Right kidney (tissue), 1 donor: ENCODE results near the gene DUT.
"Not testable (repeated sequence)": the region's sequence is repeated elsewhere in the genome, so short reads cannot be mapped to it uniquely, and the experiment has no call there.

Experiments
- DNase-seq: peaks from one replicate; pipeline ENCODE4 v3.0.0-alpha.2; 2016

Gene DUT

GRCh38 chr15:48324949-48325348 lies 6.3 kb upstream of the DUT start:
- DNase-seq, result no peak

DNA sequence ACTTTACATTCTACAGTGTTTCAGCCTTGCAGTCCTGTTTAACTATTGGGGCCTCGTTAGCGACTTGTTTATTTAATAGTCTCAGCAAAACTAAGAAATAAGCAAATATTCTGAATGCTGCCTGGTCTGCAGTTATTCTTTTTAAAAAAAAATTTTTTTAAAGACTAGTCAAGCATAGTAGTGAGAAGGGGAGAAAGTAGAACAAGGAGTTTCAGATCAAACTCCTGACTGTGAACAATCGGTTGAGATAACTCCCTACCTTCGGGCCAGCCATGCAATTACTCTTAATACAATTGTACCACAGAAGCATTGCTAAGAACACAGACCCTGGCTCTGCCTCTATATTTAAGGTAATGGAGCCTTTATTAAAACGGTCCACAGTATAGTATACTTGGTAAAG lies 5.8 kb upstream of the DUT start:
- DNase-seq, result no peak

GRCh38 chr15:48326180-48326579 lies 5.0 kb upstream of the DUT start:
- not testable (repeated sequence) for DNase-seq

GRCh38 chr15:48330105-48330785 lies 984 bp upstream of the DUT start:
- DNase-seq, result peak; percentile 6

- DNase-seq, result peak; percentile 81
Measured at GRCh38 chr15:48331796-48332641, 790 bp downstream of the DUT start.

GRCh38 chr15:48332642-48333034 lies 1.4 kb downstream of the DUT start:
- no peak for DNase-seq

- no peak for DNase-seq
Measured at GRCh38 chr15:48333540-48333939, 2.3 kb downstream of the DUT start.

- DNase-seq, result no peak
Measured at GRCh38 chr15:48334260-48334659, 3.0 kb downstream of the DUT start.

DNA sequence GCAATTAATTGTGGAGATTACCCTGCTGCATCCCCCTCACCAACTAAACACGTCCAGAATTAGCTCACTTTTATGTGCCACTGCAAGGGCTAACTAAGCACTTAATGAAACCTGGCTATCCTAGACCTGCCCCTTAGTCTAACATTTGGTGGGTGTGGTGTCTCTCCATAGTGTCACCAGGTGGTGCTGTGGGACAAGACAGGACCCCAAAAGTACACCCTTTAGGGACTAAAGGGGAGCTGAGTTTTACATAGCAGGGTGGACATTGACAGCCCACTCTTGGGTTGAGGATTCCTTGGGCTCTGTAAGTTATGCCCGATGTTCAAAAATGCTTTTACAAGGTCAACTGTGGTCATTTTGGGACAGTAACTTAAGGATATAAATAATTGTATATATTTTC lies 5.7 kb downstream of the DUT start:
- no peak for DNase-seq

- no peak for DNase-seq
Measured at GRCh38 chr15:48337607-48338006, 6.4 kb downstream of the DUT start.

GRCh38 chr15:48340111-48340510 lies 8.9 kb downstream of the DUT start:
- DNase-seq, result no peak

DNA sequence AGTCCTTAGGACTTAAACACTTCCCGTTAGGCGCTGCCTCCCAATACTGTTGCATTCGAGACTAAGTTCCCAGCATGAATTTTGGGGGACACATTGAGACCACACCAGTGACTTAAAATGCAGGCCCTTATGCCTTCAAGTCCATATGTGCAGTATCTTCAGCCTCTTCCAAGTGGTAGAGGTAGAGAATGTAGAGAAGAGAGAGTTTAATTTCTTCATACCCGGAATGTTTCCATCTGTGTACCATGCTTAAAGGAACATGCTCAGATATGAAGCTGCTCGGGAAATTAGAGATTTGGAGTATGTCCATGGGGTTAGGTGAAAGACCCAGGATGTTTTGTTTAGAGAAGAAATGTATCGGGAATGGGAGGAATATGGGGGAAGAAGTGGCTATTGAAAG lies 12.6 kb downstream of the DUT start:
- DNase-seq, result no peak

GRCh38 chr15:48345516-48345915 lies 14.3 kb downstream of the DUT start:
- no peak for DNase-seq

DNA sequence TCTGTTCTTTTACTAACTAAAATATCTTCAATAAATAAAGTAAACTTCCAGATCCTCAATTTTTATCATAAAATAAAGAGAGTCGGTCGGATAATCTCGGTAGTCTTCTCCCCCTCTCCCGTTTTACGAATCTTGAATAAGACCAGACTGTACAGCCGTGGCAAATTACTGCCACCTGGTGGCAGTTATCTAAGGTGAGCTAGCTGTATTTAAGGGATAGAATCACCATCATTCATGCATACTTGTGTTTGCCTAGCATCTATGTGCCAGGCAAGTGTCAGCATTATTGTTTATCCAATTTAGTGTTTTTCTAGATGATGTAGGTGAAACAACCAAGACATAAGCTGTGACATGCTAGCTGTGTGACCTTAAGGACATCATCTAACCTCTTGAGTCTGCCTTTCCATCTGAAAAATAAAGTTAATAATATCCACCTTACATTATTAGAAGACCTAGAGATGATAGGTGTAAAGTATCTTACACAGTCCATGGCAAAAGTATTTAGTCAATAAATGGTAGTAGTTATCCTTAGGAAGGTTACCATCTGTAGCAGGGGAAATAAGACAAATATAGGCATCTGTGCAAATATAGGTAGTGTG lies 21.3 kb downstream of the DUT start:
- no peak for DNase-seq

GRCh38 chr15:48354694-48355303 lies 23.6 kb downstream of the DUT start:
- DNase-seq, result no peak

DNA sequence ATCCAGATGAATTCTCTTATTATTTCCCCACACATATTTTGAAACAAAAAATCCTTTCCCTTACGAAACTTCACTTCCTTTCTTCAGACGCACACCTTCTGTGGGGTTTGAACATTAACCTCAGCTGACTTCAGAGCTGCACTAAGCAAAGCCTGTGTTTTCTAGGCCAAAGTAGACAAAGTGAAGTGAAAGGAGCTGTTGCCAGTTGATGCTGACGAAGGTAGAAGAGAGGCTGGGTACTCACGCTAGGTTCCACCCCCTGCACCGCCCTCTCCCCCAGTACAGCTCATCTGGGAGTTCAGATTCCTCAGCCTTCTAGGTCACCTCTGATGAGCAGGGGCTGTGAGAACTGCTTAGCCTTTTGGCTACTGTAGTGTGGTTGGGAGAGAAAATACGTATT lies 24.1 kb downstream of the DUT start:
- DNase-seq, result no peak

GRCh38 chr15:48358229-48359152 lies 27.3 kb downstream of the DUT start:
- peak; percentile 31 for DNase-seq

DNA sequence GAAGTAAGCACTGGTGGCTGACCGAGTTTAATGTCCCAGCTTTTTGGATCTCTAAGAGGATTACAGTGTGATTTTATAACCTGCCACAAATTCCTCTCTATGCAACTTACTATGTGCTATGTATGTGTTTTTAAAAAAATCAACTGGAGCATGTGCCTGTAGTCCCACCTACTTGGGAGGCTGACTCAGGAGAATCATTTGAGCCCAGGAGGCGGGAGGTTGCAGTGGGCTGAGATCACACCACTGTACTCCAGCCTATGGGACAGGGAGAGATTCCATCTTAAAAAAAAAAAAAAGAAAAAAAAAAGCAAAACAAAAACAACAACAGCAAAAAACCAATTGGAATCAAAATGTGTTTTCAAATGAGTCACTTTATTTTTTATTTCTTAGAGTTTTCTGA lies 29.6 kb downstream of the DUT start:
- no peak for DNase-seq

- DNase-seq, result no peak
Measured at GRCh38 chr15:48361685-48362084, 30.5 kb downstream of the DUT start.

DNA sequence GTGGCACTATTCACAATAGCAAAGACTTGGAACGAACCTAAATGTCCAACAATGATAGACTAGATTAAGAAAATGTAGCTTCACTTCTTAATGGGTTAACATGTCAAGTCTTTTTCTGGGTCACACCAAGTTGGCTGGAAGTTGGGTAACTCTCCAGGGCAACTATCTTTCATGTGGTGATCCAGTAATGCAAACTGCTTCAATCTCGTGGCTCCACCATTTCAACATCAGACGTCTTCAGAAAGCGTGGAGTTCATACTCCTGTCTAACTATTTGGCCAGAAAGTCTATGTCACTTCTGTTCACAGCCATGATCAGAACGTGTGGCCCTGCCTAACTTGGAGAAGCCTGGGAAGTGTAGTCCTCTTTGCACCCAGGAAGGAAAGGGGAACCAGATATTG lies 32.2 kb downstream of the DUT start:
- DNase-seq, result no peak

DNA sequence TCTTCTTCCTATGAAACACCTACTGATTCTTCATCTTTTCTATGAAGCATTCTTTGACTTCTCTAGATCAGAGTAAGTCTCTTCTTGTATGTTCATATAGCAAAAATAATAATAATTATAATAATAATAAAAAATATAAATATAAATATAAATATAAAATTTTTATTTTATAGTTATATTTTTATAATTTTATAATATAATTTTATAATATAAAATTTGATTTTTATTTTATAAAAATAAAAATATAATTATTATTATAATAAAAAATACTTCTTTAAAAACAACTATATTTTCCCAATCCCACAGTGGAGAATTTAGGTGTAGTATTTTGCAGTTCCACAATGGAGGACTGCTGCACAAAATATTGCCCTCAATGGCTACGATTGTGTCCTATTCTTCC lies 34.3 kb downstream of the DUT start:
- no peak for DNase-seq
